ENCODE results near the gene KAZN.

KAZN gene

DNA sequence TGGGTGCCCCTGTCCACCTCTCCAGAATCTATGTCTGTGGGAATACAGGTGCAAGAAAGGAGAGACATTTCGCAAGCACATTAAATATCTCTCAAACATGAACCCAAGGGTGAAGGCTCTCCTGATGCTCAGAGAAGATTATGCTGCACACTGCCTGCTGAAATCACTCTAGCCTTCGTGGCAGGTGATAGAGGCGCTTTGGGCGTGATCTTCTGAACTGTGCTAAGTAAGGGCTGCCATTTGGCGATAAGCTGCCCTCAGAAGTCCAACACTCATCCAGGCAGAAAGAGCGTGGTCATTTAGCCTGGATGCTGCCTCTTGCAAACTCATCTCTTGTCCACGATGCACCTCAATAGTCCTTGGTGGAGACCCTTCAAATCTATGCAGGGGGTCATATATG lies 241.9 kb downstream of the KAZN start:
- DNase-seq = no peak

DNA sequence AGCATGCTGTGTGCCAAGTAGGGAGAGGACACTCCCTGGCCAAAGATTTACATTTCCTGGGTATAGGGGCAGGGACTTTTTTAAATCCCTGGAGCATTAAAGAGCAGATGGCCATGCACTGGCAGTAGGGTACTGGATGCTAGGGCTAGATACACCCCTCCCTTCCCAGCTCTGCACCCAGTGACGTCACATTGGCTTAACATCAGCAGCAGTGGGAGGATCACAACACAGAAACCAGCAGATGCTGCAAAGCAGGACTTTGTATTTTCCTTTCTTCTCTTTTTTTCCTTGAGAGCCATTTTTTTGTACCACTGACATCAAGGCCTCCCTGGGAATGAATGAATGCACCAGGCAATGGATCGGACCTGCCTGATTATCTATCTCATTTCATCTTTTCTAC lies 243.0 kb downstream of the KAZN start:
- no peak for DNase-seq

DNA sequence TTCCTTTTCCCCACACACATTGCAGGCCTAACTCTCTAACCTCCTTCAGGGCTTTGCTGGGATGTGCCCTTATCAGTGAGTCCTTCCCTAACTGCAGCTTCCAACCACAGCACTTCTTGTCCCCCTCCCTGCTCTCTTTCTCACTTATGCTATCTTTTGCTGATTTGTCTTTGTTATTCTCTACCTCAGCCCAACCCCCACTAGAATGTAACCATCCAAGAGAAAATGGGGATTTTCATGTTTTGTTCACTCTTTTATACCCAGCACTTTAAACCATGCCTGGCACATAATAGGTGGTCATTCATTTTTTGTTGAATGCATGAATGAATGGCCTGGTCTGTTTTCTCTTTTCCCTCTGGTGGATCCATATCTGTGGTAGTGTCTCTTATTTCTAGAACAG lies 243.5 kb downstream of the KAZN start:
- no peak for DNase-seq

DNA sequence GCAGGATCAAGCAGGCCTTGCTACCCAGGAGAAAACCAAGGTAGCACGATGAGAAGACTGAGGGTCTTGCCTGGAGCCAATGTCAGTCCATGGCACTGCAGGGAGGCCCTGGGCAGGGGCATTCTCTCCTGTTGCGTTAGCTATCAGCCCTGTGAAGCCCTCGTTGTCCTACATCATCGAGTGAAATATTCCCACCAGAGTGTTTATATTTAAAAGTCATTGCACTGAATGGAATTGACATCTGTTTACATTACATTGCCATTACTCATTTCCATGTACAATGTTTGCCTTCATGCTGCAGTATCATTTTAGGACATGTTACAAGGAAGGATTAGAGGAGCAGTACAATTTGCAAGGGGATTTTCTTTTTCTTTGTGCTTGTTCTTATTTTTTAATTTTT lies 243.9 kb downstream of the KAZN start:
- no peak for DNase-seq

DNA sequence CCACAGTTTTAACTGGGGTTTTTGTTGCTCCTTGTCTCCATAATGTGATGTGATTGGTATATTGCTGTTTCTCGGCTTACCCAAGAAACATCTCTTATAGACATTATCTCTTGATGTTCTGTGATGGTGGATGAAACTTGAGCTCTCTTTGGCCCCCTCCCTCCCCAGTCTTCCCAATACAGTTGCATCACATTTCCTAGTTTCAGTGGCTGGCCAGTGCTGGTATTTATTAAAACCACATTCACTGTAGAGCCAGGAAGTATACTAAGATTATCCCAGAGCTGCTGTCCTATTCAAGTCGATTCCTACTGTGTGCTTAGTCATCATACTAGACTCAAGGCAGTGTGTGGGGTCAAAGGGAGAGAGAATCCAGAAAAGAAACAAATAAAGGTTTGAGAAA lies 244.4 kb downstream of the KAZN start:
- DNase-seq = no peak

DNA sequence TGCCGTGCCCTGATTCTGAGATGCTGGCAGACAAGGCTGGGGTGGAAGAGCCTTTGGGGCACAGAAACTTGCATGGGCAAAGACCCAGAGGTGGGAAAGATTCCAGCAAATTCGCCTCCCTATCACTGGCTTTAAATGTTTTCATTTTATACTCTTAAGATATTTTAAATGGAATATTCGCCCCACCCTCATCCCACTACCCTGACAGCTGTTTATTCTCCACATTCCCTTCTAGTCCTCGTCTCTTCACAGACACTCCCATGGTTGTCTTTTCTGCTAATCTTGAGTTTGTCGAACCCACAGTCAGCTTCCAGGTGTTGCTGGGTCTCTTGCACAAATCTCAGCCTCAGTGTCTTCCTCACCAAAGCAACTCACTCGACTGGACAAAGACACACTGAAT lies 245.0 kb downstream of the KAZN start:
- no peak for DNase-seq

DNA sequence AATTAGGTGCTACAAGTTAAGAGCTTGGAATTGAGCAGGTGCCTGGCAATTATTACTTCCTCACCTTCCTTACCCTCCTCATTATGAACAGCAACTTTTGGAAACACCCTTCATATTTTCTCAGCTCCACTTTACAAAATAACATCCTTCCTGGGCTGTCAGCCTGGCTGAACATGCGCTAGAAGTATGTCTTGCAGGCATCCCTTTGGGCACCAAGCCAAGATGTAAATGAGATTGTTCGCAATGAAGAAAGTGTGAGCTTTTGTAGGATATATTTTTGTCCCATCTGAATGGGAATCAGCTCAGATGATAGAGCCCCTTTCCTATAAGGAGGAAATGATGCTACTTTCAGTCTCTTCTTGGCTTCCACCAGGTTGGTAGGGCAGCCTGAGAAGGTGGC lies 245.9 kb downstream of the KAZN start:
- DNase-seq = no peak

DNA sequence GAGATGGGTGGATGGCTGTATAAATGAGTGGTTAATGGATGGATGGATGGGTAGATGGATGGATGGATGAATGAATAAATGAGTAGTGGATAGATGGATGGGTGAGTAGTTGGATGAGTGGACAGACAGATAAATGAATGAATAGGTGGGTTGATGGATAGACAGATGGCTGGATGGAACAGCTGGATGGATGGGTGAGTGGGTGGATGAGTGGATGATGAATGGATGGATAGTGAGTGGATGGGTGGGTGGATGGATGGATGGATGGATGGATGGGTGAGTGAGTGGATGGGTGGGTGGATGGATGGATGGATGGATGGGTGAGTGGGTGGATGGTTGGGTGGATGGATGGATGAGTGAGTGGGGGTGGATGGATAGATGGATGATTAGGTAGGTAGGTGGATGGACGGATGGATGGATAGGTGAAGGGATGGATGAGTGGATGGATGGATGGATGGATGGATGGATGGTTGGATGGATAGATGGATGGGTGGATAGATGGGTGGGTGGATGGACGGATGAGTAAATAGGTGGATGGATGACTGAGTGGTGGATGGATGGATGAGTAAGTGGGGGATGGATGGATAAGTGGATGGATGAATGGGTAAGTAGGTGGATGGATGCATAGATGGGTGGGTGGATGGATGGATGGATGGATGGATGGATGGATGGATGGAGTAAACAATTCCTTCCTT lies 246.6 kb downstream of the KAZN start:
- no peak for DNase-seq

DNA sequence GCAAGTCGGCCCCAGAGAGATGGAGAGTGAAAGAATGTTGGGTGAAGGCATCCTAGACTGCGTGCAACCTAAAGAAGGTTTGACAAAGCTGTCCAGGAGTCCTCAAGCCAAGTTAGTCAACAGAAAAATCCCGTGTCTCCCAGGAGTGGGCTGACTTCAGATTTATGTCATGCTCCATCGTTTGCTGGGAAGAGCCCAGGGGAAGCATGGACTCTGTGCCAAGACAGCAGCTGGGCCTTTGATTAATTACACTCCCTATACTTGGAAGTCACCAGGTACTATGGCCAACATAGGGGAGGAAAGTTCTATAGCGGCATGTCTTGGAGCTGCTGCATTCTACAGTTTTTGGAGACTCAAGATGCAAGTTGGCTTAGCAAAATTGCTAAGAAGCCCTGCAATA lies 247.4 kb downstream of the KAZN start:
- DNase-seq = no peak

DNA sequence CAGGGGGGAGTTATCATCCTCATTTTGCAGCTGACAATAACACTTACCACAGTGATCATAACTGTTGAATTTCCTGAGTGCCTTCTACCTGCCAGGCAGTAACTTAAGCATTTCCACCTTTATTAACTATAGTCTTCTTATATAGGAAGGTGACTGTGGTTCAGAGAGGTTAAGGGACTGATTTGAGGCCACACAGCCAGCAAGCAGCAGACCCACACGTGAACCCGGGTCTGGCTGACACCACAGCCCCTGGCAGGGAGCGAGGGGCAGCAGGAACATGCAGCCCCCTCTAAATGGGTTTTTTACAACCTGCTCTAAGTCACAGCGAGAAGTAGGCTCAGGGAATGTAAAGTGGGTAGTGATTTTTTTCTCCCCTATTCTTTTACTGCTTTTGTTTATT lies 248.2 kb downstream of the KAZN start:
- no peak for DNase-seq

DNA sequence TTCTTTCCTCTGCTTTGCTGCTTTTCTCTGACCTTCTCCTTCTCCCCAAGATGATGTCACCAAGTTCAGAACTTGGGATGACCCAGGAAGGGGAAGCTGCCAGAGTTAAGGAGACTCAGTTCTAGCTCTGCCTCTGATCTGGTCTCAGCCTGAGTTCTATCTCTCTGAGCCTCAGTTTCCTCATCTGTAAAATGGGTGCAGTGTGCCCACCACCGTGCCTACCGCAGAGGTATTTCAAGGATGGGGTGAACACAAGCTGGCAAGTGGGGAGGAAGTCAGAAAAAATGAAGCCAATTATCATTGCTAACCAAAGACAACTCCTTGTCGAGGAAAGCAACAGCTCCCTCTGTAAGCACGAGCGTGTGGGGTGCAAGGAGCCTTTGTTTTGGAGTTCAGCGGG lies 249.7 kb downstream of the KAZN start:
- DNase-seq = no peak

DNA sequence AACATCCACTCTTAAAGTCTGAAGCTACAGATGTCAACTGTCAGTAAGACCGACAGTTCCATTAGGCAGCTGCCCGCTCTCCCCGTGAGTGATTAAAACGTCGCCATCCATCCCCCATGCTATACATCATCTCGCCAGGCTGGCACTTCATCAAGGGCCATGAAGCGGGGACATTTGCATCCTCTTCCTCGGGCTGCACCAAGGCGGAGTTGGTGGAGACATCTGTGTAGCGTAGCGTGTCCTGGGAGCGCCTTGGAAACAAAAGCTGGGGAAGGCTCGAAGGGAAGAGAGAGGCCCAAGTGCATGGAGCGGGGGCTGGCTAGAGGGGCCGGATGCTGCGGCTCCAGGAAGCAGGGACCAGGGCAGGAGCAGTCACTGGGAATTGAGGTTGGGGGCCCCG lies 250.1 kb downstream of the KAZN start:
- DNase-seq = no peak

DNA sequence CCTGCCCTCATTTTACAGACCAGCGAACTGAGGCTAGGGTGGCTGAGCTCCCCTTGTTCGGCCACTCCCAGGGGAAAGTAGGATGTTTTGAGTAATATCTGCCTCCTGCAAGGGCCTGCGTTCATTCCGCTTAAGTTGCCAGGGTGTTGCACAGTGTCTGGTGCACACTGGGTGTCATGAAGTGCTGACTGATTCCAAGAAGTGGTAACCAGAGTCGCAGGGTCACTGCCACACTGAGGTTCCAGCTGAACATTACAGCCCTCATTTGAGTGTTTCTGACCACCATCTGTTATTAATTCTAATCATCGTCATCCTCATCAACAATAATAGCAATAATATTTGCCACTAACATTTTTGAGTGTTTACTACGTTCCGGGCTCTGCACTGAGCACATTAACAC lies 250.6 kb downstream of the KAZN start:
- DNase-seq = no peak

DNA sequence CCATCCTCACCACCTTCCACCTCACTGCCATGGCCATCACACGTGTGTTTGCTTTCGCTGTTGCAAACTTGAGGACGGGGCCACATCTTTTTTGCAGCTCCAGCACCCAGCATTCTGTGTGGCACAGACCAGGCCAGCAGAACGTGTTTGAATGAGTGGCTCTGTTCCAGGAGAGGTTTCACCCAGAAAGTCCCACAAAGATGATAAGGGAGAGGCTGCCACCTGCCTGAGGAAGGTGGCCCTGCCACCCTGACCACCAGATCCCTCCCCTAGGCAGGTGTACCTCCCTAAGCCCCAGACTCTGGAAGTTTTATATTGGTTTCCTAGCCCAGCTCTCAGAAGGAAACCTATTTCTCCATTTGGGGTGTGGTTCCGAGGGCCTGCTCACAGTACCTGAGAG lies 252.1 kb downstream of the KAZN start:
- DNase-seq = no peak

DNA sequence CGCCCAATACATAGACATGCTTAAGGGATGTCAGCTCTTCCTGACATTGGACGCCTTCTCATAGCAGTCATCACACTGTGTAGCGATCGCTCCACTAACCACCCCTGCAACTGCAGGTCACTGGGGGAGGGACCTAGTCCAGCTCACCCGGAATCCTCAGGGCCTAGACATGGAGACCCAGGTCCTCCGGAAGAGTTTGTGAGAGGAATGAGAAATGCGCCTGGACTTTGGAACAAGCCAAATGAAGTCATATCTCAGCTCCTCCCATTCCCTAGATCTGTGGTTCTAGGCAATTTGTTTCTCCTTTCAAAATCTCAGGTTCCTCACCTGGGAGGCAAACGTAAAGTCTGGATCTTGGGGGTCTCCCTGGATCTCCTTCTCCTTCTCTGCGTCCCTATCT lies 253.3 kb downstream of the KAZN start:
- no peak for DNase-seq

DNA sequence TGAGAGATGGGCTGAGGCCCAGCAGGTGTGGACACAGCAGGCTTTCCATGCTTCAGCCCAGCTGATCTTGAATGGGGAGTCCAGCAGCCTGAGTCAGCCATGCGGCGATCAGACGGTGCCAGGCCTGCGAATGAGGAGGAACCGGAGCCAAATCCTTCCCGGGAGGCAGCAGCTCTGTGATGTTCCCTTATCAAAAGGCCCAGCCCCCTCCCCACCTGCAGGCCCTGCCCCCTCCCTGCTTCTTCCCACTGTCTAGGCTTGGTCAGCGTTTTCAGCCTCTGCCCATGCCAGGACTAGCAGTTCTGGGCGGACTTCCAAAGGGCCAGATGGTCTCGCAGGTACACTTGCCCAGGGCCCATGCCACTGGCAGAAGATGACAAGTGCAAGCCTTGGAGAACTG lies 253.8 kb downstream of the KAZN start:
- no peak for DNase-seq

DNA sequence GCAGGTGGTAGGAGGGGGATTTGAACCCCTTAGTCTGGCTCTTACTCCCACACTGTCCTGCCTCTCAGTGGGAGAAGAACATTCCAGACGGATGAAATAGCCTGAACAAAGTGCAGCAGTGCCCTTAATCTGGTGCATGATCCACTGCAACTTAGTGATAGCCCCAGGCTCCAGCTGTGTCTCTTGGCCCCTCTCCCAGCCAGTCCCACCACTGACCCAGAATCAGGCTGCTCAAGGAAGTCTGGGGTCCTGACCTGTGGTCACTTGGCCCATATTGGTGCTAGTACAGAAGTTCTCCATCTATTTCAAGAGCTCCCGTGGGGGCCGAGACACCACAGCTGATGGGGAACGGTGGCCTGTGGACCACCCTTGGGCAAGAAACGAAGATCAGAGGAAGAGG lies 255.0 kb downstream of the KAZN start:
- DNase-seq = no peak

DNA sequence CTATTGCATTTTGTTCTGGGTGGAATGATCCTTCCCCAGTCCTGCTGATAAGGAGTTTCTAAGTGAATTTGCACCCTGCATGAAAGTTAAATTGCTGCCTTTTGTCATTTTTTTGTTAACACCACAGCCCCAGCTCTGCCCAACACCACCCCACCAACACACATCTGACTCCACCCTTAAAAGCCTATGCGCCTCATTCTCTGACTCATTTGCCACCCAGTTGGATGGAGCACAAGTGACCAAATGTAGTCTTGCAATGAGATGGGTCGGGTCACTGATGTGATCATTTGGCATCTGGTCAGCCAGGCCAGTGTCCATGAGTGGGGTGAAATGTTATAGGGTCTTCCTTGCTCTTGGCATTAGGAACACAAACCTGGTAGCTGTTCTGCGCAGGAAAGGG lies 256.8 kb downstream of the KAZN start:
- no peak for DNase-seq

DNA sequence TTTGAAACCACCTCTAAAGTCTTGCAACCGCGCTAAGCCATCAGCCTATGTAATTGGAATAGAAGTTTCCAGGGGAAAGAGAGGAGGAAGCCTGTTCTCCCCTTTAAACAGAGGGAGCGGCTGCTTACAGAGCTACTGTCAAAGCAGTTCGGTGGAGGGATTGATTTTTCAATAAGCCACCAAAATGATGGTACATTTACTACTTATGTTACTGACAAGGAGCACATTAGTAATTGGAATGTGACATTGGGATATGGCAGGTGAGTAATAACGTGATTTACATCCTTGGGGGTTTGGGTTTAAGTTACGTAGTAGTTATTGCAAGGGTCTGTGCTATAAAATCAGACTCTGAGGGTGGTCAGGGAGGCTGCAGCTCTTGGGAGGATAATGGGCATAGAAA lies 257.3 kb downstream of the KAZN start:
- no peak for DNase-seq

DNA sequence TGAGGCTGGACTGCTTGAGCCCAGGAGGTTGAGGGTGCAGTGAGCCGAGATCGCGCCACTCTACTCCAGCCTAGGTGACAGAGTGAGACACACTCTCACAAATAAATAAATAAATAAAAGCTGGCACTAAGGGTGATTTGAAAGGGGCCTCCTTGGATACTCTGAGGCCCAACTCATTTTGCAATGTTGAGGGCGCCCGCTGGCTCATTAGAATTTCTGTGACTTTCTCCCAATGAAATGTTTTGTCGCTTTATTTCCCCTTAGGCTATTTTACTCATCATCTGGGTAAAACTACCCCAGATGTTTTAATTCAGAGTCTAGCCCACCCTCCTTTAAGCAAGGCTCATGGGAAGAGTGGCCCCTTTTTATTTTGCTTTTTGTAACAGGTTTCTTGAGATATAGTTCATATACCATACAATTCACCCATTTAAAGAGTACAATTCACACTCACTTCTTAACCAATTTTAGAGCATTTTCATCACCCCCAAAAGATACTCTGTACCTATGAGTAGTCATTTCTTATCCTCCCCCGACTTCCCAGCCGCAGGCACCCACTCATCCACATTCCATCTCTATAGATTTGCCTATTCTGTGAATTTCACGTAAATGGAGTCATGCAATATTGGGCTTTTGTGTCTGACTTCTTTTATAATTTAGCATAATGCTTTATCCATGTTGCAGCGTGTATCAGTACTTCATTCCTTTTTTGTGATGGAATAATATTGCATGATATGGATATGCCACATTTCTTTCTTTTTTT lies 259.1 kb downstream of the KAZN start:
- no peak for DNase-seq

DNA sequence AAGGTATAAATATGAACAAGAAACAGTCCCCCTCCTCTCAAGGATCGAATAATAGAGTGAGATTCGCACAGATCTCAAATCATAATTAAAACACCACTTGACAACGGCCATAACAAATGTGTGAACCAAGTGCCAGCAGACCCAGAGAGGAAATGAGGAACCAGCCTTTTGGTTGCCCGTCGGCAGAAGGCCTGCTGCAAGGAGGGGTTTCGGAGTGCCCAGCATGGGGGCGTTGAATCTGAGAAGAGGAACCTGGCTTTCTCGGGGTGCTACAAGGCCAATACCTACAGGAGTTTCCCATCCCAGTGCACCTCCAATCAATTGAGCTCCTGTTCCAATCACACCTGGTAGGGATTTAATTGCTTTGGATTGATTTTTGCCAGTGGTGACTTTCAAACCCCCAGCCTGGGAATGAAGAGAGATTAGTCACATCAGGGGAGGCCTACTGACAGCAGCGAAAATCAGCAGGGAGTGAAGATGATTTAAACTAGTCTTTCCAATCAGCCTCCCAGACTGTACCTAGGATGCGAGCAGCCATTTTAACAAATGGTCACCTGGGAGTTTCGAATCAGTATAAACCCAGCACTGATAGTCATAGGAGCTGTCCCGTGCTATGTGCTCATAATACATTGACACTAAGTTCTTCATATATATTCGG lies 263.8 kb downstream of the KAZN start:
- DNase-seq = no peak

DNA sequence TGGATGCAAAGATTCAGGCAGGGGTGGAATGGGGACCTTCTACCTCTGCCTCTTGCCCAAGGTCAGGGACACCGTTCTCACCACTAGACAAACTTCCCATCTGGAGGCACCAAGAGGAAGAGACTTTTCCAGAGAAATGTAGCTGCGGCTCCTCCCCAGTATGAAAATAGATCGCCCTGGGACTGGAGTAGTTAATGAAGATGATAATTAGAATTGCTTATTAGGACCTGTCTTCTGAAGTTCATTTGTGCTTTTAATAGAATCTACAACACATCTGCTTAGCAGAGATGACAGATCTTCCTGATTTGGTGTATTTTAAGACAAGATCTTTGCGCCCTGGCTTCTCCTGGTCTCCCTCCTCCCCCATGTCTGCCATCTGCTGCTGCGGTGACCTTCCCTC lies 266.6 kb downstream of the KAZN start:
- no peak for DNase-seq

DNA sequence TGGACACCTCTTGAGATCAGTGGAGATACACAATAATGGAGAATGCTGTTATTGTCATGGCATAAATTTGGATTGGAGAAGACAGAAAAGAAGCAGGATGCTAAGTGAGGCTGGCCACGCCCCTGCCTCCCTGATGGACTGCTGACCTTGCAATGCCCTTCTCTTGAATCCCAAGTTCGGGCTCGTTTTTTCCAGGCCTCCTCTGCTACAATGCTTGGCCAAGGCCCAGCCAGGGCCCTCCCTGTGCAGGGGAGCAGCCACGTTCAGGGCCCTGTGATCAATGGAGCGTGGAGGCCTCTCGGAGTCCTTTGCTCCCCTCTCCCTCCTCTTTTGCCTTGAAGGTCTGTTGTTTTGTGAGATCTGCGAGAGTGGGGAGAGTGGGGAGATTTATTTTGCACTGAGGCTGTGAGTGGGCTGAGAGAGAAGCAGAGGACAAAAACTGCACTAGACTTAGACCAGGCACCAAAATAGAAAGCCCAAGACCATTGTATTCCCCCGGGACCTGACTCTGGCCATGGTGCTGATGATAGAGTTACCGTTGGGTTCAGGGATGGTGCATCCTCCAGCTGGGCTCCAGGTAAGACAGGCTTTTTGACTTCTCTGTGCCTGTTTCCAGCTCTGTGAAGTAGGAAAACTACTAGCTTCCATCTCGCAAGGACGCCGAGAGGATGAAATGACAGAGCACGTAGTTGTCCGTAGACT lies 268.6 kb downstream of the KAZN start:
- no peak for DNase-seq

DNA sequence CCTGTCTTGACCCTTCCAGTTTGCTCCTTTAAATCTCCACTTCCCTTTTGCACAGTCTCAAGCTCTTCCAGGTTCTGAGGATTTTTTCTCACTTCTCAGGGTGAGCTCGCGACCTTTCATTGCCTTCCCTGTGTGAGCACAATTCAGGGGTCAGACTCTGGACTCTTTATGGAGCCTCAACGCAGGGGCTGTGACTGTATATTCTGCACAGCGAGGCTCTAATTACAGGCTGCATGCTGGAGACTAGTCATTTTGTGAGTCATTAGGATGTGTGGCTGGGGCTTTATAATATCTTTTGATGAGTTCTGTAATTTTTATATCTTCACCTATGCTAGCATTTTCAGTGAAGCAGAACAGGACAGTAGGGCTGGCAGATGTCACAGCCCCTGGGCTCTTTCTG lies 270.7 kb downstream of the KAZN start:
- no peak for DNase-seq
